Stimulated activated naive CD4-positive, alpha-beta T cell treated with Interleukin-2 at 50 U/mL for 16 hours (primary cell): ENCODE measurements around the gene STIM2.
A peak's percentile ranks its signal among the peaks of the same experiment; 100 is the strongest.
"Not testable (repeated sequence)": the region's sequence is repeated elsewhere in the genome, so short reads cannot be mapped to it uniquely, and the experiment has no call there.

Experiments
- DNase-seq: peaks from one replicate; lab custom pipeline; 2025; lab: John Stamatoyannopoulos, UW

Gene STIM2

DNA sequence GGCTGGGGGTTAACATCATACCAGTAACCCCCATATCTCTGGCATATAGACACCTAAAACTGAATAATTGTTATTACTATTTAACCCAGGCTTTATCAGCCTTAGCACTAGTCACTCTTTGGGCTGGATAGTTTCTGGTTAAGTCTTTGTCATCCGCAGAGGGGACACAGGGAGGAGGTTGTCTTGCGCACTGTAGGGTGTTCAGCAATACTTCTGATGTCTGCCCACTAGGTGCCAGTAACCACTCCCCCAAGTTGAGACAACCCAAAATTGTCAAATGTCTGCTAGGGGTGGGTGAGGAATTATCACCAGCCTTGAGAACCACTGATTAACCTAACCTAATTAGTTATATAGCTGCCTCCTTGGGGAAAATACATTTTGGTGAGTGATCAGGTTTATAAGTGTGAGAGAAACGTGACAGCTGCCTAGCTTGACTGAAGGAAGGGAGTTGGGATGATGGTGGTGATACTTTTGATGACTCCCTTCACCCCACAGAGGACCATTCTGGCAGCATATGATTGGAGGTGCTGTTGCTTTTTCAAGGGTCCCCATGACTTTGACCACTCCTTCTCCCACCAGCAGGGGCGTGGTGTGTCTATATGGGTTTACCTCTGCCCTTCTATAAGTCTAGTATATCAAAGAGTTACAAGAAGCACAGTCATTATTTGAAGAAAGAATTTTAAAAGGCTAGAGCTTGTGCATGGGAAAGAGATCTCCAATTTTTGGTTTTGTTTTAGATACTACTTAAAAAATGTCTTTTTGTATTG is 140.9 kb downstream of the STIM2 start:
- no peak for DNase-seq

- no peak for DNase-seq
Measured at GRCh38 chr4:27003642-27004113, 143.0 kb downstream of the STIM2 start.

DNA sequence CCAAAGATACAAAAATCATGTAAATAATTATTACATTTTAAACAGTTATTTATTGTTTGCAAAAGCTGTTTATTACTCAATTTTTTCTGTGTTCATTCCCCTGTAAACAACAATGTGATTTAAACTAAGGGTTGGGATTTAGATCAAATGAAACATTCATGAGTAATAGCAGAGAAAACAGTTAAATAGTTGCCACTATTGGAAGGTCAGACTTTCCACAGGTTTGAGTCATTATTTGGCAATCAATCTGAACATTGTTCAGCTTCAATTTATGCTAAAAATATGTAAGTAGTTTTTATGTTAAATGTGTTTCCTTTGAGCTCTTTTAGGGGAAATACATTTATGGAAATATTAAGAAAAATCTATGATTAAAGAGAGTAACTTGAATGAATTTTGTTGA is 144.9 kb downstream of the STIM2 start:
- no peak for DNase-seq

- no peak for DNase-seq
Measured at GRCh38 chr4:27005905-27006590, 145.4 kb downstream of the STIM2 start.

- DNase-seq: no peak
Measured at GRCh38 chr4:27006646-27007045, 146.0 kb downstream of the STIM2 start.

GRCh38 chr4:27007507-27007906 is 146.9 kb downstream of the STIM2 start:
- DNase-seq: no peak

GRCh38 chr4:27008679-27009078 is 148.0 kb downstream of the STIM2 start:
- DNase-seq: no peak

GRCh38 chr4:27009539-27009938 is 148.9 kb downstream of the STIM2 start:
- DNase-seq: no peak

GRCh38 chr4:27010334-27010940 is 149.8 kb downstream of the STIM2 start:
- peak; percentile 44 for DNase-seq

- no peak for DNase-seq
Measured at GRCh38 chr4:27011401-27011800, 150.8 kb downstream of the STIM2 start.

- DNase-seq: no peak
Measured at GRCh38 chr4:27013012-27013411, 152.4 kb downstream of the STIM2 start.

- no peak for DNase-seq
Measured at GRCh38 chr4:27016551-27016950, 155.9 kb downstream of the STIM2 start.

DNA sequence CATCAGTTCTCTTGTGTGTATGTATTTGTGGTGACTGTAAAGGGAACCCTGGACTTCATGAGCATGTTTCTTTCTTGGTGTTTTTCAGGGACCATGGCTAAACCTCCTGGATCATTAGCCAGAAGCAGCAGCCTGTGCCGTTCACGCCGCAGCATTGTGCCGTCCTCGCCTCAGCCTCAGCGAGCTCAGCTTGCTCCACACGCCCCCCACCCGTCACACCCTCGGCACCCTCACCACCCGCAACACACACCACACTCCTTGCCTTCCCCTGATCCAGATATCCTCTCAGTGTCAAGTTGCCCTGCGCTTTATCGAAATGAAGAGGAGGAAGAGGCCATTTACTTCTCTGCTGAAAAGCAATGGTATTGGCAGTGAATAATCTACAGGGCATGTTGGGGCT is 157.0 kb downstream of the STIM2 start:
- no peak for DNase-seq

DNA sequence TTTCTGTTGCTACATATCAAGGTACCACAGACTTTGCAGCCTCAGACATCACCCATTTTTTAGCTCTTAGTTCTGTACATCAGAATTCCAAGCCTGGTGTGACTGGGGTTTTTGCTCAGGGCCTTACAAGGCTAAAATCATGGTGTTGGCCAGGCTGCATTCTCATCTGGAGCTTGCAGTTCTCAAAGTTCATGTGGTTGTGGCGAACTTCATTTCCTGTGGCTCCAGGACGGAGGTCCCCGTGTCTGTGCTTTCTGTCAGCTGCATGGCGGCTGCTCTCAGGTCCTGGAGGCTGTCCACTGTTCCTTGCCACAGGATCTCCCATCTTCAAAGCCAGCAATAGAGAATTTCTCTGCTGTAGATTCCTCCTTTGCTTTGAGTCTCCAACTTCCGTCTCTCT is 157.4 kb downstream of the STIM2 start:
- no peak for DNase-seq

- no peak for DNase-seq
Measured at GRCh38 chr4:27018910-27019309, 158.3 kb downstream of the STIM2 start.

- no peak for DNase-seq
Measured at GRCh38 chr4:27019766-27020165, 159.1 kb downstream of the STIM2 start.

DNA sequence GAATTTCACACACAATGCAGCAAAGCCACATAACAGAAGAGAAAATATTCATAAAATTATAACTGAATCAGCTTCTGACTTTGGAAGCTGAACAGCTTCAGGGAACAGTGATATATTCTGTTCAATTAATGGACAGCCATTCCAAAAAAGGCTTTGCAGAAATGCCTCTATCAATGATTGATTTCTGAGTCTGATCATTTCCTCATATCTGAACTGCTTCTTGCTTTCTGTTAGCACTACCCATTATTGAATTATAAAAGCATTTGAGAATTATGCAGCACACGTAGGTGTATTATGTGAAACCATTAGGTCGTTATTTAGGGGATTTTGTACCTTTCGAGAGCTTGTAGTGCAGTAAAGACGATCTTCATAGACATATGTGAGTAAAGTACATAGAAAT is 159.6 kb downstream of the STIM2 start:
- no peak for DNase-seq

DNA sequence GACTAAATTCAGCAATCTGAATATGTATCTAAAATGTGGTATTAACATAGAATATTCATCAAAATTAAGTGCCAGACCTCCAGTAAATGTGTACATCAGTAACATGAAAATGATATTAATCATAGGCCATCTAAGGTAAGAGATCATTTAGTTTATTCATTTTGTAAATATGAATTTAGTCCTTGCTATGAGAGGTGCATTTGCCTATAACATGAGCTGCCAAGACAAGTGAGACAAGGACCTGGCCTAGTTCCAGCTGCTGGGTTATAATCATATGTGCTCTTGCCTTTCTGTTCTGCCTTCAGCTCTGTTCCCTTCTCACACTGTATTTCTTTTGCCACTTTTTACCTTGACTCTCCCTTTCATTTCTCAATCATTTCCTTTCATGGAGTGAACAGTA is 160.0 kb downstream of the STIM2 start:
- no peak for DNase-seq

DNA sequence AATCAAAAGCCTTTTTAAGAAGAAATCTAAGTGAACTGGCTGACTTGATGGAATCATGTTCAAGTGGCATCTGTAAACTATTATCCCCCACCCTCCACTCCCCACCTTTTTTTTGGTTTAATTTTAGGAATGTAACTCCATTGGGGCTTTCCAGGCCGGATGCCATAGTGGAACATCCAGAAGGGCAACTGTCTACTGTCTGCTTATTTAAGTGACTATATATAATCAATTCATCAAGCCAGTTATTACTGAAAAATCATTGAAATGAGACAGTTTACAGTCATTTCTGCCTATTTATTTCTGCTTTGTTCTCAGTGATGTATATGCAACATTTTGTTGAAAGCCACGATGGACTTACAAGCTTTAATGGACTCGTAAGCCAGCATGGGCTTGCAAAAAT is 162.3 kb downstream of the STIM2 start:
- no peak for DNase-seq

GRCh38 chr4:27023366-27023765 is 162.7 kb downstream of the STIM2 start:
- DNase-seq: no peak

- DNase-seq: no peak
Measured at GRCh38 chr4:27024805-27025204, 164.2 kb downstream of the STIM2 start.

- DNase-seq: no peak
Measured at GRCh38 chr4:27027428-27027827, 166.8 kb downstream of the STIM2 start.

- not testable (repeated sequence) for DNase-seq
Measured at GRCh38 chr4:27035127-27035526, 174.5 kb downstream of the STIM2 start.
